ENCODE data around the gene KRTAP10-4. TPM values are rescaled to one million over a fixed set of nuclear protein-coding genes. Genes with fewer than 3 reads are reported as not detected.

KRTAP10-4 gene
- total and polyA plus RNA-seq, 2 donors from 2014 or later: not detected

GRCh38 chr21:44526096-44526997, 47.2 kb upstream of the KRTAP10-4 start:
- TF ChIP-seq, protein P1, sequence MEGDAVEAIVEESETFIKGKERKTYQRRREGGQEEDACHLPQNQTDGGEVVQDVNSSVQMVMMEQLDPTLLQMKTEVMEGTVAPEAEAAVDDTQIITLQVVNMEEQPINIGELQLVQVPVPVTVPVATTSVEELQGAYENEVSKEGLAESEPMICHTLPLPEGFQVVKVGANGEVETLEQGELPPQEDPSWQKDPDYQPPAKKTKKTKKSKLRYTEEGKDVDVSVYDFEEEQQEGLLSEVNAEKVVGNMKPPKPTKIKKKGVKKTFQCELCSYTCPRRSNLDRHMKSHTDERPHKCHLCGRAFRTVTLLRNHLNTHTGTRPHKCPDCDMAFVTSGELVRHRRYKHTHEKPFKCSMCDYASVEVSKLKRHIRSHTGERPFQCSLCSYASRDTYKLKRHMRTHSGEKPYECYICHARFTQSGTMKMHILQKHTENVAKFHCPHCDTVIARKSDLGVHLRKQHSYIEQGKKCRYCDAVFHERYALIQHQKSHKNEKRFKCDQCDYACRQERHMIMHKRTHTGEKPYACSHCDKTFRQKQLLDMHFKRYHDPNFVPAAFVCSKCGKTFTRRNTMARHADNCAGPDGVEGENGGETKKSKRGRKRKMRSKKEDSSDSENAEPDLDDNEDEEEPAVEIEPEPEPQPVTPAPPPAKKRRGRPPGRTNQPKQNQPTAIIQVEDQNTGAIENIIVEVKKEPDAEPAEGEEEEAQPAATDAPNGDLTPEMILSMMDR (IDR thresholded peaks at IDR 0.05; ENCODE audit: borderline replicate concordance, extremely low read depth, insufficient read depth): no peak
- peak in 2 of 5 donors; percentile 5 to 49 for DNase-seq
- no peaks in the 10 kb centered on the region for H3K36me3 ChIP-seq (ENCODE audit: control insufficient read depth in 2 of 3, insufficient read depth in 3 of 3, low read length in 3 of 3)
- no peaks in the 10 kb centered on the region for H3K9me3 ChIP-seq (ENCODE audit: control insufficient read depth in 2 of 3, insufficient read depth in 1 of 3, low read length in 3 of 3)
- no peak for FAIRE-seq
- H3K9ac ChIP-seq (ENCODE audit: low read length in 3 of 3): no peak overlapping the region
- H3K4me3 ChIP-seq (ENCODE audit: low read length in 3 of 3): no peak overlapping the region
- H3K27ac ChIP-seq (ENCODE audit: low read depth in 2 of 2, low read length in 2 of 2): no peak overlapping the region
- intact Hi-C loops (cut with DNase I): no loop called here
- H3K27me3 ChIP-seq (ENCODE audit: control insufficient read depth, insufficient read depth, low read length): no peaks in the 10 kb centered on the region
- no peaks in the 10 kb centered on the region for H3K4me1 ChIP-seq (ENCODE audit: control insufficient read depth in 2 of 3, insufficient read depth in 2 of 3, low read depth in 1 of 3, low read length in 3 of 3)

DNA sequence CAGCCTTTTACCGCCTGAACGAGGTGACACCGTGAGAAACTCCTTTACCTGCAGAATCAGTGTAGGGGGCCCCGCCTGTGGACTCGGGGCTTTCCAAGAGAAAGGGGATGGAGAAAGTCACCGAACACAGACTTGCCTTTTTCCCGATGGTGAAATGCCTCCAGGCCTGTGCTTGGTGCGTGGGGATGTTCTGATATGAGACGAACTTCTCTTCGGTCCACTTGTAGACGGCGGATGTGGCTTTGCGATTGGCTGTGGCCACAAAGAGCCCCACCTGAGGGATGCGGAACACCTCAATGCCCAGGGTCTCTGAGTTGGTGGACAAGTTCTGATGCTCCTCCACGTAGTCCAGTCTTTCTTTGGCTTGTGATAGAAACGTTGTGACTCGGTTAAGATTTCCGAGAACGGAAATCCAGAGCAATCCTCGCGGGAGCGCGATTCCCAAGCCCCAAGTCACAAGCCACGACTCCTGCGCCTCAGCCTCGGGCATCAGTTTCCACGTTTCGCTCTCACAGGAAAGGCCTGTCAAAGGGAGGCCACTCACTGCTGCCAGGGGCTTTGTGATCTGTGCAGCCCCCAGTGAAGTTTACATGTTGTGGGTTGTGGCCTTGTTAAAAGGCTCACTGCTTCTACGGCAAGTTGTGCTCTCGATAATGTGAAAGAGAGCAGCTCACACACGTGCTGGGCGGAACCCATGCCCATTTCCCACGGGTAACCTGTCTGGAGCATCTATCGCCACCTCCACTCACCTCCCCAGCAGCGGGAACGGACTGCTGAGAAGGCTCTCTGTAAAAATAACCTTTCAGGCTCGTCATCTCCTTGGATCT, 46.2 kb upstream of the KRTAP10-4 start:
- TF ChIP-seq, protein P1 (IDR thresholded peaks at IDR 0.05; ENCODE audit: borderline replicate concordance, extremely low read depth, insufficient read depth): no peak
- intact Hi-C loops (cut with DNase I): no loop called here
- Histone ChIP-seq H3K27ac (ENCODE audit: low read depth in 2 of 2, low read length in 2 of 2) (no peak overlapping the region), H3K9ac (ENCODE audit: low read length in 3 of 3) (no peak overlapping the region), H3K27me3 (ENCODE audit: control insufficient read depth, insufficient read depth, low read length) (no peaks in the 10 kb centered on the region), H3K9me3 (ENCODE audit: control insufficient read depth in 2 of 3, insufficient read depth in 1 of 3, low read length in 3 of 3) (no peaks in the 10 kb centered on the region), H3K4me3 (ENCODE audit: low read length in 3 of 3) (no peak overlapping the region), H3K36me3 (ENCODE audit: control insufficient read depth in 2 of 3, insufficient read depth in 3 of 3, low read length in 3 of 3) (no peaks in the 10 kb centered on the region), H3K4me1 (ENCODE audit: control insufficient read depth in 2 of 3, insufficient read depth in 2 of 3, low read depth in 1 of 3, low read length in 3 of 3) (no peaks in the 10 kb centered on the region)
- FAIRE-seq (no peak), DNase-seq (peak in 2 of 5 donors; percentile 15 to 30)

DNA sequence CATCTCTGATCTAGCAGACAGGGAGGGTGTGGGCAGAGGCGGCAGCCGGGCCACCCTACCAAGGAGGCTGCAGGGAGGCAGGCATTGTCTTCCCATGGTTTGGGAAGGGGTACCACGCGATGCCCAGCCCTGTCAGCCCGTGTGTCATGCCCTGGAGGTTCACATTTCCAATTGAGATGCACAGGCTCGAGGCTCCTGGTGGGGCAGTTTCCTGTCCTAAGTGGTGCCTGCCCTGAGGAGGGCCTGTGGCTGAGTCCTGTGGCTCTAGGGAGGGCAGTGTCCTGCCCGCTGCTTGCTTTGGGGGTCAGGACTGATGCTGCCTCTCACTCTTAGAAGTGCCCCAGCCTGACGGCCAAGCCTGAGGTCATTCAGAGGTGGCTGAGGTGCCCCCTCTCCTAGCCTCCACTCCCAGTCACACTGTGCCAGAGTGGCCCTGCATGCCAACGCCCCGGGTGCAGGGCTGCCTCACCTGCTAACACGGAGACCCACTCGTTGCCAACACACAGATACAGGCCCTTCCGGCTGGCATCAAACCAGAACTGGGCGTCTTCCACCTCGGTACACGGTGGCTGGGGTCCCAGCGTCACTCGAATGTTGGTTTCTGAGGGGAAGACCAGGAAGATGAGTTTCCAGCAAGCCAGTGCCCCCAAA, 45.4 kb upstream of the KRTAP10-4 start:
- peak in 2 of 5 donors; percentile 24 to 74 for DNase-seq
- no peak for FAIRE-seq
- TF ChIP-seq, protein P1 (IDR thresholded peaks at IDR 0.05; ENCODE audit: borderline replicate concordance, extremely low read depth, insufficient read depth): no peak
- Histone ChIP-seq H3K36me3 (ENCODE audit: control insufficient read depth in 2 of 3, insufficient read depth in 3 of 3, low read length in 3 of 3) (no peaks in the 10 kb centered on the region), H3K27me3 (ENCODE audit: control insufficient read depth, insufficient read depth, low read length) (no peaks in the 10 kb centered on the region), H3K9me3 (ENCODE audit: control insufficient read depth in 2 of 3, insufficient read depth in 1 of 3, low read length in 3 of 3) (no peaks in the 10 kb centered on the region), H3K27ac (ENCODE audit: low read depth in 2 of 2, low read length in 2 of 2) (no peak overlapping the region), H3K9ac (ENCODE audit: low read length in 3 of 3) (no peak overlapping the region), H3K4me1 (ENCODE audit: control insufficient read depth in 2 of 3, insufficient read depth in 2 of 3, low read depth in 1 of 3, low read length in 3 of 3) (no peaks in the 10 kb centered on the region), H3K4me3 (ENCODE audit: low read length in 3 of 3) (no peak overlapping the region)
- intact Hi-C loops (cut with DNase I): no loop called here

Measured in kidney (tissue), 14 donors.